Measurements from ENCODE around the gene SOX11.

SOX11 gene

GRCh38 chr2:5683471-5683870 is 8.7 kb upstream of the SOX11 start:
- no peak for DNase-seq (ENCODE audit: low read depth)
- no peak for TF ChIP-seq CTCF (IDR thresholded peaks at IDR 0.05; ENCODE audit: control insufficient read depth, insufficient read depth, low read depth, low read length, missing control alignments)
- H3K4me3 ChIP-seq (ENCODE audit: control insufficient read depth, low read depth, low read length): no peak overlapping the region

GRCh38 chr2:5685225-5685624 is 7.0 kb upstream of the SOX11 start:
- no peak for DNase-seq (ENCODE audit: low read depth)
- TF ChIP-seq CTCF (IDR thresholded peaks at IDR 0.05; ENCODE audit: control insufficient read depth, insufficient read depth, low read depth, low read length, missing control alignments): no peak
- H3K4me3 ChIP-seq (ENCODE audit: control insufficient read depth, low read depth, low read length): no peak overlapping the region

- no peak overlapping the region for H3K4me3 ChIP-seq (ENCODE audit: control insufficient read depth, low read depth, low read length)
- TF ChIP-seq CTCF (IDR thresholded peaks at IDR 0.05; ENCODE audit: control insufficient read depth, insufficient read depth, low read depth, low read length, missing control alignments): no peak
- DNase-seq (ENCODE audit: low read depth): no peak
Observed at GRCh38 chr2:5686068-5686467, 6.1 kb upstream of the SOX11 start.

GRCh38 chr2:5686536-5686935 is 5.6 kb upstream of the SOX11 start:
- no peak for TF ChIP-seq CTCF (IDR thresholded peaks at IDR 0.05; ENCODE audit: control insufficient read depth, insufficient read depth, low read depth, low read length, missing control alignments)
- no peak for DNase-seq (ENCODE audit: low read depth)
- H3K4me3 ChIP-seq (ENCODE audit: control insufficient read depth, low read depth, low read length): no peak overlapping the region

- no peak overlapping the region for H3K4me3 ChIP-seq (ENCODE audit: control insufficient read depth, low read depth, low read length)
- TF ChIP-seq CTCF (IDR thresholded peaks at IDR 0.05; ENCODE audit: control insufficient read depth, insufficient read depth, low read depth, low read length, missing control alignments): no peak
- DNase-seq (ENCODE audit: low read depth): no peak
Observed at GRCh38 chr2:5689750-5690149, 2.4 kb upstream of the SOX11 start.

- TF ChIP-seq CTCF (IDR thresholded peaks at IDR 0.05; ENCODE audit: control insufficient read depth, insufficient read depth, low read depth, low read length, missing control alignments): no peak
- no peak for DNase-seq (ENCODE audit: low read depth)
- no peak overlapping the region for H3K4me3 ChIP-seq (ENCODE audit: control insufficient read depth, low read depth, low read length)
Observed at GRCh38 chr2:5690286-5690685, 1.9 kb upstream of the SOX11 start.

- TF ChIP-seq CTCF (IDR thresholded peaks at IDR 0.05; ENCODE audit: control insufficient read depth, insufficient read depth, low read depth, low read length, missing control alignments): no peak
- no peak for DNase-seq (ENCODE audit: low read depth)
- no peak overlapping the region; the same call in 1 of the 2 replicates for H3K4me3 ChIP-seq (ENCODE audit: control insufficient read depth, low read depth, low read length)
Observed at GRCh38 chr2:5690718-5691220, 1.4 kb upstream of the SOX11 start.

Data from AG09309 (cell line).